Hepatocyte (in vitro differentiated cells): ENCODE results near the gene ZNF793. TPM values are rescaled to one million over a fixed set of nuclear protein-coding genes. Genes with fewer than 3 reads are reported as not detected.

ENCODE experiments used
- DNase-seq: peaks from one replicate; pipeline ENCODE4 v3.0.0-alpha.2; 2016; ENCODE audit warnings: low spot score
- H2AFZ ChIP-seq: fragments of 200-600 bp; sonication (generic); 2 replicates; pipeline ENCODE4 v1.6.0; 2016; ENCODE audit warnings: antibody characterized with exemption, mild to moderate bottlenecking
- H3K27ac ChIP-seq: fragments of 200-600 bp; sonication (generic); 2 replicates; pipeline ENCODE4 v1.5.1; 2016; ENCODE audit warnings: mild to moderate bottlenecking
- H3K27me3 ChIP-seq: fragments of 200-600 bp; sonication (generic); 2 replicates; pipeline ENCODE4 v1.6.1; 2016
- H3K36me3 ChIP-seq: fragments of 200-600 bp; sonication (generic); replicated peaks from 2 replicates; pipeline ENCODE4 v1.5.1; 2016; ENCODE audit warnings: low read depth; ENCODE audit not compliant: insufficient read depth
- H3K4me1 ChIP-seq: fragments of 200-600 bp; sonication (generic); 2 replicates; pipeline ENCODE4 v1.5.1; 2016; ENCODE audit warnings: mild to moderate bottlenecking, moderate library complexity; ENCODE audit not compliant: insufficient read depth
- H3K4me2 ChIP-seq: fragments of 200-600 bp; sonication (generic); 2 replicates; pipeline ENCODE4 v1.6.0; 2016
- H3K4me3 ChIP-seq: fragments of 200-600 bp; sonication (generic); 2 replicates; pipeline ENCODE4 v1.5.1; 2016; ENCODE audit warnings: mild to moderate bottlenecking
- H3K79me2 ChIP-seq: fragments of 200-600 bp; sonication (generic); 2 replicates; pipeline ENCODE4 v1.6.0; 2017; ENCODE audit warnings: mild to moderate bottlenecking
- H3K9me2 ChIP-seq: fragments of 200-600 bp; sonication (generic); replicated peaks from 2 replicates; pipeline ENCODE4 v1.6.0; 2017; ENCODE audit warnings: mild to moderate bottlenecking; ENCODE audit not compliant: insufficient read depth
- H3K9me3 ChIP-seq: fragments of 200-600 bp; sonication (generic); 2 replicates; pipeline ENCODE4 v1.5.1; 2016; ENCODE audit warnings: low read depth, mild to moderate bottlenecking
- H4K20me1 ChIP-seq: fragments of 200-600 bp; sonication (generic); 2 replicates; pipeline ENCODE4 v1.6.0; 2016; ENCODE audit warnings: mild to moderate bottlenecking; ENCODE audit not compliant: insufficient read depth, poor library complexity, severe bottlenecking
- CTCF ChIP-seq: fragments of 200-600 bp; sonication (generic); IDR thresholded peaks from 2 replicates; pipeline ENCODE4 v1.5.1; 2016; ENCODE audit warnings: antibody characterized with exemption, mild to moderate bottlenecking; ENCODE audit not compliant: poor library complexity
- EZH2 ChIP-seq: fragments of 200-600 bp; sonication (generic); IDR thresholded peaks from 2 replicates; pipeline ENCODE4 v1.6.1; 2016; ENCODE audit warnings: antibody characterized with exemption, mild to moderate bottlenecking, borderline replicate concordance
- EZH2phosphoT487 ChIP-seq: fragments of 200-600 bp; sonication (generic); IDR thresholded peaks from one replicate; pipeline ENCODE4 v1.6.1; 2018; ENCODE audit warnings: antibody characterized with exemption, mild to moderate bottlenecking, low read depth, moderate library complexity; ENCODE audit not compliant: unreplicated experiment, severe bottlenecking
- WGBS: methylation state at CpG from one replicate; pipeline ENCODE4 v1.1.6; 2016; ENCODE audit warnings: low lambda C conversion rate; ENCODE audit errors: missing lambda C conversion rate; 5-methylcytosine and 5-hydroxymethylcytosine counted together
- polyA plus RNA-seq: library from polyadenylated mRNA; unstranded; fragments of >200 nt; fragmentation: Nextera tagmentation; extraction: Ambion mirVana; gene quantifications from 2 replicates; pipeline ENCODE4 v1.2.1, GENCODE V29; 2016
- total RNA-seq: library from RNA; depleted of rRNA; stranded (reverse); fragments of >200 nt; gene quantifications from 2 replicates; pipeline ENCODE4 v1.2.3, GENCODE V29; 2014

Gene ZNF793
- total and polyA plus RNA-seq, 2 experiments from 2014 or later, result 5.8 to 6.2 TPM

DNA sequence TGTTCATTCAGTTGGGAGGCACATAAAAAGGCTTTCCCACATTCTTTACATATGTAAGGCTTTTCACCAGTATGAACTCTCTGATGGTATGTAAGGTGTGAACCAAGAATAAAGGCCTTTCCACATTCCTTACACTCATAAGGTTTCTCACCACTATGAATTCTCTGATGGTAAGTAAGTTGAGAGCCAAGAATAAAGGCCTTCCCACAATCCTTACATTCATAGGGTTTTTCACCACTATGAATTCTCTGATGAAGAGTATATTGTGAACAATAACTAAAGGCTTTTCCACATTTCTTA lies 58.6 kb downstream of the ZNF793 start:
- TF ChIP-seq EZH2phosphoT487 (no peak), CTCF (no peak), EZH2 (no peak)
- no peak overlapping the region for H3K27ac ChIP-seq
- H3K36me3 ChIP-seq, result peaks cover 21% of the 10 kb centered on the region
- no peaks in the 10 kb centered on the region for H3K9me2 ChIP-seq
- H3K9me3 ChIP-seq, result peaks cover 70% of the 10 kb centered on the region
- no peaks in the 10 kb centered on the region for H4K20me1 ChIP-seq
- DNase-seq, result no peak
- H2AFZ ChIP-seq, result no peak overlapping the region
- no peaks in the 10 kb centered on the region for H3K4me1 ChIP-seq
- H3K27me3 ChIP-seq, result no peaks in the 10 kb centered on the region
- no peak overlapping the region for H3K4me2 ChIP-seq
- no peaks in the 10 kb centered on the region for H3K79me2 ChIP-seq
- no peak overlapping the region for H3K4me3 ChIP-seq

DNA sequence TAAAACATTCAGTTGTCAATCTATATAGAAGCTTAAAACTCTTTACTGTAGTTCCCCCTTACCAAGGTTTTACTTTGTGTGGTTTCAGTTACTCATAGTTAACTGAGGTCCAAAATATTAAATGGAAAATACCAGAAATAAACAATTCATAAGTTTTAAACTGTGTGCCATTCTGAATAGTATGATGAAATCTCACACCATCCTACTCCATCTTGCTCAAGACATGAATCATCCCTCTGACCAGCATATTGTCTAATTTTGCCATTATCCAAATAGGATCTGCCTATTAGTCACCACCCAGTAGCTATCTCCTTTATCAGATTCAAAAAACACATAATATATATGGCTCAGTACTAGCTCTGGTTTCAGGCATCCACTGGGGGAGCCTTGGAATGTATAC lies 65.5 kb downstream of the ZNF793 start:
- Histone ChIP-seq H3K79me2 (no peaks in the 10 kb centered on the region), H3K9me2 (no peaks in the 10 kb centered on the region), H3K9me3 (peaks cover 43% of the 10 kb centered on the region), H3K4me3 (no peak overlapping the region), H3K27me3 (no peaks in the 10 kb centered on the region), H4K20me1 (no peaks in the 10 kb centered on the region), H2AFZ (no peak overlapping the region), H3K4me1 (no peaks in the 10 kb centered on the region), H3K27ac (no peak overlapping the region), H3K36me3 (peaks cover 3% of the 10 kb centered on the region), H3K4me2 (no peak overlapping the region)
- DNase-seq, result no peak
- TF ChIP-seq EZH2phosphoT487 (no peak), CTCF (no peak), EZH2 (no peak)

- H2AFZ ChIP-seq, result no peak overlapping the region
- TF ChIP-seq CTCF (no peak), EZH2phosphoT487 (no peak)
- no peaks in the 10 kb centered on the region for H4K20me1 ChIP-seq
- peaks cover 18% of the 10 kb centered on the region for H3K36me3 ChIP-seq
- WGBS, result 81% methylated on average over 2 of the region's 2 CpGs
- H3K9me2 ChIP-seq, result no peaks in the 10 kb centered on the region
- no peak overlapping the region for H3K4me3 ChIP-seq
- no peak for DNase-seq
- no peak overlapping the region for H3K27ac ChIP-seq
- no peaks in the 10 kb centered on the region for H3K4me1 ChIP-seq
- H3K27me3 ChIP-seq, result no peaks in the 10 kb centered on the region
- H3K79me2 ChIP-seq, result peaks cover 4% of the 10 kb centered on the region
- no peak overlapping the region for H3K4me2 ChIP-seq
- peaks cover 64% of the 10 kb centered on the region for H3K9me3 ChIP-seq
These were observed 76.6 kb downstream of the ZNF793 start for GRCh38 chr19:37583340-37583739.

Other genes starting within 250 kb of the ZNF793 start
- gene ZNF527, start 135.8 kb upstream of the ZNF793 start, total RNA-seq, result 7.3 TPM in 2 replicates
- 1.7 and 1.9 TPM in 2 replicates for gene ZNF527, start 135.8 kb upstream of the ZNF793 start, polyA plus RNA-seq
- gene ZNF569, start 39.5 kb upstream of the ZNF793 start, total RNA-seq, result 5.9 and 7.9 TPM in 2 replicates
- 2.2 and 3.6 TPM in 2 replicates for gene ZNF569, start 39.5 kb upstream of the ZNF793 start, polyA plus RNA-seq
- 5.1 and 7.4 TPM in 2 replicates for gene ZNF570, start 37.6 kb upstream of the ZNF793 start, total RNA-seq
- 1.2 and 1.8 TPM in 2 replicates for gene ZNF570, start 37.6 kb upstream of the ZNF793 start, polyA plus RNA-seq
- gene ZNF571, start 87.9 kb downstream of the ZNF793 start, total RNA-seq, result 5.6 and 5.7 TPM in 2 replicates
- 1.5 and 3.6 TPM in 2 replicates for gene ZNF571, start 87.9 kb downstream of the ZNF793 start, polyA plus RNA-seq
- 0.76 and 1.7 TPM in 2 replicates for gene ZNF540, start 87.9 kb downstream of the ZNF793 start, total RNA-seq
- gene ZNF540, start 87.9 kb downstream of the ZNF793 start, polyA plus RNA-seq, result 1.3 and 1.9 TPM in 2 replicates
- gene ZFP30, start 148.5 kb downstream of the ZNF793 start, total RNA-seq, result 12.0 and 19.0 TPM in 2 replicates
- gene ZFP30, start 148.5 kb downstream of the ZNF793 start, polyA plus RNA-seq, result 2.6 and 3.2 TPM in 2 replicates
- 4.7 and 4.8 TPM in 2 replicates for gene ZNF607, start 212.8 kb downstream of the ZNF793 start, total RNA-seq
- 2.3 and 2.8 TPM in 2 replicates for gene ZNF607, start 212.8 kb downstream of the ZNF793 start, polyA plus RNA-seq